Measurements from ENCODE around the gene MIDN.

The MIDN gene

DNA sequence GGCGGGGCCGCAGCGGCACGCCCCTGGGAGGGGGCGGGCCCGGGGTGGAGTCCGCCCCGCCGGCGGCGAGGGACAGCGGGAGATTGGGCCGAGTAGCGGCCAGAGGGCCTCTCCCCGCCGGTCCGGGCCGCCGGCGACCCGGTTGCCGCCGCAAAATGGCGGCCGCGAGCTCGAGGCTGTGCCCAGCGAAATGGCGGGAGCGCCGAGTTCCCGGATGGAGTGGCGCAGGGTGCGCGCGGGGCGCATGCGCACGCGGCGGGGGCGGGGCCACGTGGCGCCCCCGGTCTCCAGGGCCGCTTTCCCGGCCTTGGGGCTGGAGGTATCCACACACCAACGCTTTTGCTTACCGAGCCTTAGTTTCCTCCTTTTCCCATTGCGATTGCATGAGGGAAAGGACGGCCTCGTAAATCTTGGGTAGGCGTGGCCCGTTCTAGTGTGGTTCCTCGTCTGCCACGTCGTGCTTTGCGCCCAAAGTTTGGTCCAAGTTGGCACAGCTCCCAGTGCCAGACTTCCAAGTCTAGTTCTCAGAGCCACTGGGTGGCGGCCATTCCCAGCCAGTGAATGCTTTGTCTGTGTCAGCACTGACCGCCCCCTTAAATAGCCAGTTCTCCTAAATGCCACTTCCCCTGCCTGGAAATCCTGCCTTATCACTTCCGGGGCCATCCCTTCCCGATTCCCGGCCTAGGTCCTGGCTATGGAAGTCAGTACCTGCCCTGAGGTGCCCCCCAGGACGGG lies 21.3 kb downstream of the MIDN start:
- peak; percentile 59 for DNase-seq (ENCODE audit: low read depth)
- TF ChIP-seq, protein P1, sequence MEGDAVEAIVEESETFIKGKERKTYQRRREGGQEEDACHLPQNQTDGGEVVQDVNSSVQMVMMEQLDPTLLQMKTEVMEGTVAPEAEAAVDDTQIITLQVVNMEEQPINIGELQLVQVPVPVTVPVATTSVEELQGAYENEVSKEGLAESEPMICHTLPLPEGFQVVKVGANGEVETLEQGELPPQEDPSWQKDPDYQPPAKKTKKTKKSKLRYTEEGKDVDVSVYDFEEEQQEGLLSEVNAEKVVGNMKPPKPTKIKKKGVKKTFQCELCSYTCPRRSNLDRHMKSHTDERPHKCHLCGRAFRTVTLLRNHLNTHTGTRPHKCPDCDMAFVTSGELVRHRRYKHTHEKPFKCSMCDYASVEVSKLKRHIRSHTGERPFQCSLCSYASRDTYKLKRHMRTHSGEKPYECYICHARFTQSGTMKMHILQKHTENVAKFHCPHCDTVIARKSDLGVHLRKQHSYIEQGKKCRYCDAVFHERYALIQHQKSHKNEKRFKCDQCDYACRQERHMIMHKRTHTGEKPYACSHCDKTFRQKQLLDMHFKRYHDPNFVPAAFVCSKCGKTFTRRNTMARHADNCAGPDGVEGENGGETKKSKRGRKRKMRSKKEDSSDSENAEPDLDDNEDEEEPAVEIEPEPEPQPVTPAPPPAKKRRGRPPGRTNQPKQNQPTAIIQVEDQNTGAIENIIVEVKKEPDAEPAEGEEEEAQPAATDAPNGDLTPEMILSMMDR (IDR thresholded peaks at IDR 0.05; ENCODE audit: low read depth, low read length, missing control alignments) = no peak
- H3K4me3 ChIP-seq (ENCODE audit: low read depth, low read length) = peak overlapping the region; percentile 63
- in situ Hi-C loops (cut with HindIII; ENCODE audit: low sequenced_read_pairs) = no loop called here

DNA sequence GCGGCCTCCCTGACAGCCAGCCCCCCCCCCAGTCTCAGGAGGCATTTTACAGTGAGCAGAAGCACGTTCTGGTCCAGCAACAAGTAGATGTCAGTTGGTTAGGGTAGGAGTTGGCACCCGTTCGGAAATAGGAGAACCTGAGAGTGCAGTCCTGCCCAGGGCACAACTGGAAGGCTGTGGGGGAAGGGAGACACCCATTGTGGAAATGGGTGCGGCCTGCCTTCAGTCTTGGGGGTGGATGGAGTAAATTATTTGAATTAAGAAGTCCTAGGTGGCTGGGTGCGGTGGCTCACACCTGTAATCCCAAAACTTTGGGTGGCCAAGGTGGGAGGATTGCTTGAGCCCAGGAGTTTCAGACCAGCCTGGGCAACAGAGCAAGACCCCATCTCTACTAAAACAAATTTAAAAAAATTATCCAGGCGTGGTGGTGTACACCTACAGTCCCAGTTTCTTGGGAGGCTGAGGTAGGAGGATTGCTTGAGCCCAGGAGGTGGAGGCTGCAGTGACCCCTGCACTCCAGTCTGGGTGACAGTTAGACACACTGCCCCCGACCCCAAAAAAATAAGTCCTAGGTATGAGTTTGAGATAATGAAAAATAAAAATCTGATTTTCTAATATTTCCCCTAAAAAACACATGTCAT lies 21.9 kb downstream of the MIDN start:
- H3K4me3 ChIP-seq (ENCODE audit: low read depth, low read length) = peak overlapping the region; percentile 63
- in situ Hi-C loops (cut with HindIII; ENCODE audit: low sequenced_read_pairs) = no loop called here
- no peak for DNase-seq (ENCODE audit: low read depth)
- TF ChIP-seq, protein P1 (IDR thresholded peaks at IDR 0.05; ENCODE audit: low read depth, low read length, missing control alignments) = no peak

DNA sequence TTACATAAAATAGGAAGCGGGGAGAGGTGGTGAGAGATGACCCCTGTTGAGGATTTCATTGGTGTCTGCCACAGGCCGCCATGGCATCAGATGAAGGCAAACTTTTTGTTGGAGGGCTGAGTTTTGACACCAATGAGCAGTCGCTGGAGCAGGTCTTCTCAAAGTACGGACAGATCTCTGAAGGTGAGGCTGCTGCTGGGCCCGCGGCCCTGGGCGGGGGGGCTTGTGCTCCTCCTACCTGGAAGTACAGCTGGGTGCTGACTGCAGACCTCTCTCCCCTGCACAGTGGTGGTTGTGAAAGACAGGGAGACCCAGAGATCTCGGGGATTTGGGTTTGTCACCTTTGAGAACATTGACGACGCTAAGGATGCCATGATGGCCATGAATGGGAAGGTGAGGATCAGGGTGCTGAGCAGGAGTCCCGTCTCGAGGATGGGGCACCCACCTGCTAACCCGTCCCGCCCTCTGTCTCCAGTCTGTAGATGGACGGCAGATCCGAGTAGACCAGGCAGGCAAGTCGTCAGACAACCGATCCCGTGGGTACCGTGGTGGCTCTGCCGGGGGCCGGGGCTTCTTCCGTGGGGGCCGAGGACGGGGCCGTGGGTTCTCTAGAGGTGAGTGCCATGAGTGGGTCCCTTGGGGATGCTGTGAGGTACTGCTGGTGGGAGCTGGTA lies 22.6 kb downstream of the MIDN start:
- TF ChIP-seq, protein P1 (IDR thresholded peaks at IDR 0.05; ENCODE audit: low read depth, low read length, missing control alignments) = no peak
- in situ Hi-C loops (cut with HindIII; ENCODE audit: low sequenced_read_pairs) = no loop called here
- peak overlapping the region; percentile 63 for H3K4me3 ChIP-seq (ENCODE audit: low read depth, low read length)
- no peak for DNase-seq (ENCODE audit: low read depth)

DNA sequence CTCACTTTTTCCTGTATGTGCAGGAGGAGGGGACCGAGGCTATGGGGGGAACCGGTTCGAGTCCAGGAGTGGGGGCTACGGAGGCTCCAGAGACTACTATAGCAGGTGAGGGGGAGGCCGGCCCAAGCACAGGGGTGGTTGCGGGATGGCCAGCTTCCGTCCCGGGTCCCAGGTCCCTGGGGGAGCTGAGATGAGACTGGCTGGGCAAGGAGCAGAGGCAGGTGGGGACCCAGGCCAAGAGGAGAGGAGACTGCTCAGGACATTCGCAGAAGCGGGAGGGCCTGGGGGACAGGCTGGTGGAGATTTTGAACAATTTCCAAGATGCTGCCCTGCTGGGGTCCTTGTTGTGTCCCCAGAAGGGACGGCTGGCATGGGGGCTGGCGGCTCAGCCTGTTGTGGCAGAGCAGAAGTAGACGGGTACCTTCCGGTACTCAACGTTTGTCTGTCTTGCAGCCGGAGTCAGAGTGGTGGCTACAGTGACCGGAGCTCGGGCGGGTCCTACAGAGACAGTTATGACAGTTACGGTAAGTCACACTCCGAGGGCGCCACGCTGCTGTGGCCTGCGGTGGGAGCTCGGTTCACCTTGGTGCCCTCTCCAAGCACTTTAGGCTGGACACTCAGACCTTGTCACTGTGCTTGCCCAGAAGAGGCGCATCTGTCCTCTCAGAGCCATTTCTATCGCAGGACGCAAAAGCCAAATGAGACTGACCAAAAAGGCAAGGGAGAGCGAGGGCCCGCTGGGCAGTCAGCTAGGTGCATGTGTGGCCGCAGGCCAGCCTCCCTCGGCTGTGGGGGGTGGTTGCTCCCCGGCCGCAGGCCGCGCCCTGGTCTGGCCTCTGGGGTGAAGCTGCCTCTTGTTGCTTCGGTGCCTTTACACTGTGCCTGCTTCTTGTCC lies 23.4 kb downstream of the MIDN start:
- peak overlapping the region; percentile 63 for H3K4me3 ChIP-seq (ENCODE audit: low read depth, low read length)
- in situ Hi-C loops (cut with HindIII; ENCODE audit: low sequenced_read_pairs) = no loop called here

DNA sequence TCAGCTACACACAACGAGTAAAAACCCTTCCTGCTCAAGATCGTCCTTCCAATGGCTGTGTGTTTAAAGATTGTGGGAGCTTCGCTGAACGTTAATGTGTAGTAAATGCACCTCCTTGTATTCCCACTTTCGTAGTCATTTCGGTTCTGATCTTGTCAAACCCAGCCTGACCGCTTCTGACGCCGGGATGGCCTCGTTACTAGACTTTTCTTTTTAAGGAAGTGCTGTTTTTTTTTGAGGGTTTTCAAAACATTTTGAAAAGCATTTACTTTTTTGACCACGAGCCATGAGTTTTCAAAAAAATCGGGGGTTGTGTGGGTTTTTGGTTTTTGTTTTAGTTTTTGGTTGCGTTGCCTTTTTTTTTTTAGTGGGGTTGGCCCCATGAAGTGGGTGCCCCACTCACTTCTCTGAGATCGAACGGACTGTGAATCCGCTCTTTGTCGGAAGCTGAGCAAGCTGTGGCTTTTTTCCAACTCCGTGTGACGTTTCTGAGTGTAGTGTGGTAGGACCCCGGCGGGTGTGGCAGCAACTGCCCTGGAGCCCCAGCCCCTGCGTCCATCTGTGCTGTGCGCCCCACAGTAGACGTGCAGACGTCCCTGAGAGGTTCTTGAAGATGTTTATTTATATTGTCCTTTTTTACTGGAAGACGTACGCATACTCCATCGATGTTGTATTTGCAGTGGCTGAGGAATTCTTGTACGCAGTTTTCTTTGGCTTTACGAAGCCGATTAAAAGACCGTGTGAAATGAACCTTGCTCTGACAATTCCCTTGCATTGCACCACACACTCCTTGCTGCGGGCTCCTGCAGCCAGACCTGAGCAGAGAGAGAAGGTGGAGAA lies 24.3 kb downstream of the MIDN start:
- in situ Hi-C loops (cut with HindIII; ENCODE audit: low sequenced_read_pairs) = no loop called here
- no peak for DNase-seq (ENCODE audit: low read depth)
- TF ChIP-seq, protein P1 (IDR thresholded peaks at IDR 0.05; ENCODE audit: low read depth, low read length, missing control alignments) = no peak
- H3K4me3 ChIP-seq (ENCODE audit: low read depth, low read length) = no peak overlapping the region

More for the DNA sequence above, 23.4 kb downstream of the MIDN start:
- no peak for DNase-seq (ENCODE audit: low read depth)
- TF ChIP-seq, protein P1 (IDR thresholded peaks at IDR 0.05; ENCODE audit: low read depth, low read length, missing control alignments) = no peak

All from astrocyte of the cerebellum (primary cell).